Activated T-cell treated with anti-CD3 and anti-CD28 coated beads for 48 hours (primary cell): ENCODE data around the gene SV2C.

Experiments
- DNase-seq: peaks from one replicate; pipeline ENCODE4 v3.0.0-alpha.2; 2020; ENCODE audit warnings: low read depth

SV2C gene

GRCh38 chr5:76165711-76166374 is 82.7 kb downstream of the SV2C start:
- no peak for DNase-seq

GRCh38 chr5:76166886-76167576 is 83.8 kb downstream of the SV2C start:
- DNase-seq: no peak

DNA sequence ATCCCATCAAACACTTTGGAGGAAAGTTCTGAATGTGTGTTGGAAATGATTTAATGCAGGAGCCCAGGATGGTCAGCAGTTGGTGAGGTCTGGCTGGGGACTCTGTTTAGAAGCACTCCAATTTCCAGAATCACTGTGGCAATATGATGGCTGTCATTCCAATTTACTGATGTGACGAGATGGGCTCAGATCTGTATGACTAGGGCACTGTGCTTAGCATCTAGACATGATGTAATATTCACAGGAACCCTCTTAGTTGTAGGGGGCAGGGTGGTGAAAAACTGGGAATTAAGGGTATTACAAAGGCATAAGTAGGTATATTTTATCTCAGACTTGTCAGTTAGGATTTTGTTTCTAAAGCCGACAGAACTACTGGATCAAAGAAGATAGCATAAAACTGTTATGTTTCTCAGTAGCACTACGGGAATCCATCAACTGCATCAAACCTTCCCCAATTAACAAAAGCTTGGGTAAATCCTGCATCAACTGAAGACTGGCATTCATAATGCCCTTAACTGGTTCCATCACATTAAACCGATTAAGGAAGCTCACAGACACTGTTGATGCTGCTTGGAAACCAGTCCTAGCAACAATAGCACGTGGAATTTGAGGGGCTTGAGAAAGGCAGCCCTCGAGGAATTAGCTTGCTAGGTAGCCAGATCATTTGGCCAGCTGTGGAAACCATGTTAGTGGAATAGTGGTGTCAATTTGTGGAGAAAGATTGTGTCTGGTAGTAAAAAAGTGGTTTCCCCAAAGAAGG is 86.1 kb downstream of the SV2C start:
- DNase-seq: no peak

DNA sequence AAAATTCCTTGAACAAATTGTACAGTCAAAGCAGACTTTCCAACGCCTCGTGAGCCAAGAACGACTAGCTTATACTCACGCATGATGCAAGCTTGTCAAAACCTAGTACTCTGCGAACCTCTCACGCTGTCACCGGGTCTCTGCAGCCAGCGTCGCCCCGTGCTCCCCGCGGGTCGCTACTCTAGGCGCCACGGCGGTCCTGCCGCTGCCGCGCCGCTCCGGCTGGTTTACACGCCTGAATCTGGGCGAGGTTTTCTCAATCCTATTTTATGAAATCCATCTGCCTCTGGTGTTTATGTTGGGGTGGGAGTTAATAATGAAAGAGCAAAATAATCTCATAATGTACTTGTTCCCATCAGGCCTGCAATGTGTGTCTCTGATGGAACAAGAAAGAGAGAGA is 90.9 kb downstream of the SV2C start:
- no peak for DNase-seq

- DNase-seq: peak; percentile 28
Measured at GRCh38 chr5:76175051-76175666, 92.0 kb downstream of the SV2C start.

DNA sequence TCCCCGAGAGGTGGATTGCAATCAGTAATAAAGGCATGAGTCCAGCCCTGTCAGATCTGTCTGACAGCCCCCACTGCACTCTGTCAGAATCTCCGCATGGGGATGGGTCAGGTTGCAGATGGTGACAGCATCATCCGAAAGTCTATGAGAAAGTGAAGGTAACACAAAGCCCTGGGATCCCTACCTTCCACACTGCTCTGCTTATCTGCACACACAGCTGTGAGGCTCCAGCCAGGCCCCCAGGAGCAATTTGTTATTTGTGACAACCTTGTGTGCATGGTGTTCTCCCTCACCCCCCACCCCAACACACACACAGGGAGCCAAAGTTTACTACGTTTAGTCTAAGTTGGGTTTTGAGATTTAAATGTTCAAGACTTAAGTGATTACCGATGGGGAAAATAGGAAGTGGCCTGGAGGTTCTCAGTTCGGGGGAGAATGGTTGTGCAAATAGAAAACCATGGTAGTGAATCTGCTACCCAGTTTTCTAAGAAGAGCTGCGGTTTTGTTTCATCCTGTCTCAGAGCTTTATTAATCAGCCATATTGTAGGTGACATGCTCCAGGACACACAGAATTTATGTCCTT is 92.7 kb downstream of the SV2C start:
- no peak for DNase-seq

DNA sequence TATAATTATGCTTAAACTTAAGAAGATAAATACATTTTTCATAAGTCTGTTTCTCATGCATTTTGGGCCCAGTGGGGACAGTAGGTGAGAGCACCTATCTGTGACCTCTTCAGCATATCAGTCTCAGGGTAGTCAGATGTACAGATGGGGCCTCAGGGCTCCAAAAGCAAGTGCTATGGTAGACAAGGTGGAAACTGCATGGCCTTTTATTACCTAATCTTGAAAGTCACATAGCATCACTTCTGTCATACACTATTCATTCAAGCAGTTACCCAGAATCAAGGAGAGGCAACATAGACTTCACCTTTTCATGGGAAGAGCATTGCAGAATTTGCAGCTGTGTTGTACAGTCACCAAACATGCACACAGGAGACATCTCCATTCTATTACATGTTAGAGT is 94.8 kb downstream of the SV2C start:
- no peak for DNase-seq

- DNase-seq: no peak
Measured at GRCh38 chr5:76178913-76179312, 95.7 kb downstream of the SV2C start.

DNA sequence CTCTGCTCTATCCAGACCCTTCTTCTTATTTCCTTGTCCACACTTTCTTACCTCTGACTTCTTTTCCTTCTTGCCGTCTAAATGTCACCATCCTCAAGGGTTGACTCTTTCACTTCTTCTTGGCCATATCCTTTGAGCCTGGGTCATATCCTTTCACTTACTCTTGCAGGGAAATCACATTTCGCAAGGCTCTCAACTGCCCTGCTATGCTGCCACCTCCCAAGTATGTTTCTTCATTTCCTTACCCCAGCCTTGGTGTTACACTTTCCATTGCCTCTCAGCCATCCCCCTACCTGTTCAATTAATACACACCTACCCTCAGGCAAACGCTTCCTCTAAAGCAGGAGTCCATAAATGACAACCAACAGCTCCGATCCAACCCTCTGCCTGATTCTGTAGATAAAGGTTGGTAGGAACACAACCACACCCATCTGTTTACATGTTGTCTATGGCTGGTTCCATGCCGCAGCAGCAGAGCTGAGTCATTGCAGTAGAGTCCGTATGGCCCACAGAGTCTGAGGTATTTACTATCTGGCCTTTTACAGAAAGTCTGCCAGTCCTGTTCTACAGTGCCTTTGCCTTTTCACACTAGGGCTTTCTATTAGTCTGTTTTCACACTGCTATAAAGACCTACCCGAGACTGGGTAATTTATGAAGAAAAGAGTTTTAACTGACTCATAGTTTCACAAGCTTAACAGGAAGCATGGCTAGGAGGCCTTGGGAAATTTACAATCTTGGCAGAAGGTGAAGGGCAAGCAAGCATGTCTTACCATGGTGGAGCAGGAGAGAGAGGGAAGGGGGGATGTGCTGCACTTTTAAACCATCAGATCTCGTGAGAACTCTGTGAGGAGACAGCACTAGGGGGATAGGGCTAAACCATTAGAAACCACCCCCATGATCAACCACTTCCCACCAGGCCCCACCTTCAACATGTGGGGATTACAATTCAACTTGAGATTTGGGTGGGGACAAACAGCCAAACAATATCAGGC is 97.9 kb downstream of the SV2C start:
- DNase-seq: no peak

DNA sequence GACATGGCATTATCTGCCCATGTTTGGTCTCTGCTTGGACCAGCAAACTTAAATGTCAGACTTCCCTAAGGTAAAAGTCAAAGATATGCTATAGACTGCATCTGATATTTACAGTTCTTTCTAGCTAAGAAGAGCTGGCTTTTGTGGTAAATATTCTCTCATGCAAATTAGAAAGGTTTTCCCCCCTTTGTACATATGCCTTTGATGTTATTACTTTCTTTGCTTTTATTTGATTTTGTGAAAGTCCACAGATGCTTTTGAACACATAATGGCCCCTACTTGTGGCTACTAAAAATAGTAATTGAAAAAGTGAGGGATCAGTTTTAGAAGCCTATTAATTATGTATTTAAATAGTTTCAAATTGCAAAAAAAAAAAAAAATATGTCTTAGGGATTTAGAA is 104.2 kb downstream of the SV2C start:
- DNase-seq: no peak

- DNase-seq: no peak
Measured at GRCh38 chr5:76190356-76190755, 107.2 kb downstream of the SV2C start.

DNA sequence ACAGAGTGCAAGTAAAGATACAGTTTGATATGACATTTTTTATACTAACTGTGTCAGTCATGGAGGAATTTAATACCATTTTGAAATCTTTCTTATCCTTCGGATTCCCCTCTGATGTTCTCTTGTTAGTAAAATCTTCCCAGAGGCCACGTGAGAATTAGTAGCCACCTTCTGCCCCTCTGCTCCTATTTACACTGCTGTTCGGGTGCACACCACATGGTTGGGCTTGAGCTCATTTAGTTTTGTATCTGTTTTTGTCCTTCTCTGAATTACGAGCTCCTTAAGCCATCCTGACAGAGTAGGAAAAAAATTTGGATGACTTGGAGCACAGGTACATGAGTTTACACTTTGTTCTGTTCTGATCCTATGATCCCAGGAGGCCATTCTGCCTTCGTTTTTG is 109.7 kb downstream of the SV2C start:
- no peak for DNase-seq

DNA sequence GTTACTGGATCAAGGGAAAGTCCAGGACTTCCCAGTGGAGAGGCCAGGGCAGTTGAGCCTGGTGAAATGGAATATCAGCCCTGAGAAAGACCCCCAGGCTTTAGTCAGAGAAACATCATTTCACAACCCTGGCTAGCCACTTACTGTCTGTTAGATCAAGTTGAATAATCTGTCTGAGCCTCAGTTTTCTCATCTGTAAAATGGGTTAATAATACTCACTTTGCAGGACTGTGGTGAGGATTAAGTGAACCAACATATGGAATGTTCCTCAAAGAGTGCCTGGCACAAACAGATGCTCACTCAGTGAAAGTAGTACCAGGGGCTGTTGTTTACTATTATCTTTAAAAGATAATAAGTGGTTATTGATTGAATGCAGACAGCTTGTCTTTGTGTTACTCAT is 110.5 kb downstream of the SV2C start:
- DNase-seq: no peak

DNA sequence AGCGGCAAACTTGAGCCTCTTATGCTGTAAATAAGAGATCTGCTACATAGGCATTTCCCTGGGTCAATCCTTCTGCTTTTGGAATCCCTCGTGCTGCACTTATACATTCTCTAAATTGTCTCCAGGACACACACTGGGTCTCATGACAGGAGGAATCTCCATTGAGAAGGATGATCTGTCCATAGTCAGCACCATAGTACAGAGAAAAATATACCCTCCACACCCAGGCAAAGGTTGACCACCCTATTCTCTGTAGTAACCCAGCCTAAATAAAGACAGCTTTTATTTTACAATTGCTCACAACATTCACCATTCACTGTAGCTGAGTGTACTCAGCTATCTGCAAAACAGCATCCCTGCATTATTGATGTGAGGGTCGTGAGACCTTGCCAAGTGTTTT is 111.2 kb downstream of the SV2C start:
- no peak for DNase-seq

DNA sequence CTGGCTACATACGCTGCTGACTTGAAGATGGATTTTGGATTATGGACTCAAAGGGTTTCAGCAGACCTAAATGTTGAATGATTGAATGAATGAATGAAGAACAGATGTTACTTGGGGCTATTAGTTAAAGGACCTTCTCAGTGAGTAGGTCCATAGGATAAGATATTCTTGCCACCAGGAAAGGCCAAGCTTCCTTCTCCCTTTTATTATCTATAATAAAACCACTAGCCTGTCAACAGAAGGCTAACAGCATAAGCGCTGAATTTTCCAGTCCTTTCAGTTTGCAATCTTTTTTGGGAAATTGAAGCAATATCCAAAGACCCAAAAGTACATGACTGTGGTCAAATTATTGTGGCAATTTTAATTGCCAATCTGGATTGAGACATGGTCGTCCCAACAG is 113.3 kb downstream of the SV2C start:
- no peak for DNase-seq

- no peak for DNase-seq
Measured at GRCh38 chr5:76196886-76197489, 113.8 kb downstream of the SV2C start.

DNA sequence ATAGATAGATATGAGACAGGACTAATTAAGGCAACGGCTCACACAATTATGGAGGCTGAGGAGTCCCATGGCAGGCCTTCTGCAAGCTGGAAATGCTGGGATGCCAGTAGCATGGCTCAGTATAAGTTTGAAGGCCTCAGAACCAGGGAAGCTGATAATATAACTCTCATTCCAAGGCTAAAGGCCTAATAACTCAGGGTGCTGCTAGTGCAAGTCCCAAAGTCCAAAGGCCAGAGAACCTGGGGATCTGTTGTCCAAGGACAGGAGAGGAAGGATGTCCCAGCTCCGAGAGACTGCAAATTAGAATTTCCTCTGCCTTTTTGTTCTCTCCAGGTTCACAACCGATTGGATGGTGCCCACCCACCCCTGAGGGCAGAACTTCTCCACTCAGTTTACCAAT is 114.5 kb downstream of the SV2C start:
- no peak for DNase-seq

DNA sequence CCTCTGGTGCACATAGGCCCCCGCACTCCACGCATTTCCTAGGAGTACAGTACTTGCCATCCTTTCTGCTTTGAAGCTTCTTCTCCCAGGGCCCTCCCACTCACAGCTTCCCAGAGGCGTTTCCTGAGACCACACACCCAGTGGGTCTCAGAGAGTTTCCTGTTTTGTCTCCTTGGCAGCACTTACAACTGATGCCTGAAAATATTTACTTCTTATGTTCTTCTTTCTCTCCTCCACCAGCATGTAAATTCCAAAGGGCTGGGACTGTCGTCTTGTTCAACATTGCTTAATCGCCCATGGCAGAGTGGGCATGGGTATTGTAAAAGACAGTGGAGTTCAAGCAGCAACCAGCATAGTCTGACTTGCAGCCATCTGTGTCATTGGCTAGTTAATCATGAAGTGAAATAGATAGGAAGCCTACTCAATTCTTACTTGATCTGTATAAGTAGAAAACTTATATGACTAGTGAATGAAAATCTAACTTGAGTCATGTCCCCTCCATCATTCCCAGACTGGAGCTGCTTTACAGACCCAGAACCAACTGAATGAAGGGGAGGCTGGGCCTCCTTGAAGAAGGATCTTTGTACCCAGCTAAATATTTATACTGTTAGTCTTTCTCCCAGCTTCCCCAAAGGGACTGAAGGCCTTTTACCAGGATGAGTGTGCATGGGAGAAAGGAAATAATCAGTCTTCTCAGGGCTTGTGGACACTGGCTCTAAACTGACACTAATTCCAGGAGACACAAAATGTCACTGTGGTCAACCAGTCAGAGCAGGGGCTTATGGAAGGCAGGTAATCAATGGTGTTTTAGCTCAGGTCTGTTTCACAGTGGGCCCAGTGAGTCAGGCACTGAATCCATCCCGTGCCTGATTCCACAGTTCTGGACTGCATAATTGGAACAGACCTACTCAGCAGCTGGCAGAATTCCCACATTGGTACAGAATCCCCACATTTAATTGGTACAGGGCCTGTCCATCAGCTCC is 116.4 kb downstream of the SV2C start:
- DNase-seq: no peak

DNA sequence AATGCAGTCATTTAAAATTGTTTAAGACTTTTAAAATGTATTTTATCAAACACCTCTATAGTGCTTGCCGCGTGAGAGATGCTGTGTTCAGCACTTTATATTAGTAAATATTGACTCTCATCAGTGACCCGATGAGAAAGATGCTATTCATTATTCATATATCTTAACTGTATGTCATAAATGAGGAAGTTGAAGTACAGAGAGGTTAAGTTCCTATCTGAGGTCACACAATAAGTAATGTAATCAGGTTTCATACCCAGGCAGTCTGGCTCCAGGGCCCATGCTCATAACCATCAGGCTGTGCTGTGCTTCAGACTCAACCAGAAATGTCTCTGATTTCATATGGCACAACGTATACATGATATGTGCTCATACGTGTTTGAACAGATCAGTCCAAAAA is 119.0 kb downstream of the SV2C start:
- DNase-seq: no peak

DNA sequence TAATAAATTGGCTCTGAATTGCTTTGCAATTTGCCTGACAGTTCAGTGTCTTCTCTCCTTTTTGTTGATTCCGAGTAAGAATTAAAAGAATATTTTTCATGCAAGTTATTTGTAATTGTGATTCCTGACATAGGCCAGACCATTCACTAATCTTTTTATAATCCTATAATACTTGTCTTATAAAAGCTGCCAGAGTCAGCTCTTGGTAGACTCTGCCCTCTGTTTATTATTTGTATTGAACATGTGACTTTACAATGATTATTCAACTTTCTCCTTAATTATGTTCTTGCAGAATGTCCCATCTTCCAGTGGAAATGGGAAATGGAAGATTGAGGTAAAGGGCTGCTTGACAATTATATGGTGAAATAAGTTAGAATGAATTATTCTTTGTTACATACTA is 121.0 kb downstream of the SV2C start:
- no peak for DNase-seq
